NCI-H748 (cell line): ENCODE results near the gene MAP6.

Source experiments
- DNase-seq: peaks from one replicate; lab custom pipeline; 2025; ENCODE audit not compliant: unreplicated experiment; lab: John Stamatoyannopoulos, UW

Gene MAP6

DNA sequence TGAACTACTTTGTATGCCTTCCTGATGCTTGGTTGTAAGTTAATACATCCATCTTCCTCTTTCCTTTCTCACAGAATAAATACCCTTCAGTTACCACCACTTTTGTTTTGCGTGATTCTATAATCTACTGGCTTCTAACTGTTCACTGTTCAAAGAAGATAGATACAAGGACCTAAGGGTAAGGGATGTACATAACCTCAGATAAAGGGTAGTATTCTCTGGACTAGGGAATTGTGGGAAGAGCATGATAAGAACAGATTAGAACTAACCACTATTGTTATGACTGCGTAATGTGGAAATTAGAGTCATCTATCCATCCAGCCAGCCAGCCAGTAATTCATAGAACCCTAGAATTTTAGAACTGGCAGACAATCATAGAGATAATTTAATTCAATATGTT lies 36.4 kb downstream of the MAP6 start:
- DNase-seq = no peak

DNA sequence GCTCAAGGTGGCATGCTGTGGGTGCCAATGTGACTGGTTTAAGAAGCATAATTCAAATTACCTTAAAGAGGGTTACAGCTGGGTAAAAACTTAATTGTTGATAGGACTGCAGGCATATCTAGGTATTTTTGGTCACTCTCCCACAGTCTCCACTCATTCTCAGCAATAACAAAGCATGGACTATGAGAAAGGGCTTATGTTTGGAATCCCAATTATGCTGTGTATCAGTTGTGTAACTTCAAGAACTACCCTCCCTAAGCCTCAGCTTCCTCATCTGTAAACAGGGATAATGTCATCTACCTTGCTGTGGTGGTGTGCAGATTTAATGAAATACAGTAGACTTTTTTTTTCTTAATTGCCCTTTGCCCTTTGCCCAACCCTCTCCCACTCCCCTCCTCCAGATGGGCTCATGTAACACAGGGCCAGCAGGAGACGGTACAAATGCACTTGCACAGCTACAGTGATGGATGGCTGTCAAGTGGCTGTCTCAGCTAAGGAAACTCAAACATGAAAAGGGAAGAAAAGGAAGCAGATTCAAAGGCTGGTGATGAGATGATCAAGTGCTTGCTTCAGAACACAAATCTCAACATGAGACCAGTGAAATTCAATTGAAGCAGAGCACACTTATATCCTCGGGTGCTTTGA lies 37.6 kb downstream of the MAP6 start:
- DNase-seq = no peak

DNA sequence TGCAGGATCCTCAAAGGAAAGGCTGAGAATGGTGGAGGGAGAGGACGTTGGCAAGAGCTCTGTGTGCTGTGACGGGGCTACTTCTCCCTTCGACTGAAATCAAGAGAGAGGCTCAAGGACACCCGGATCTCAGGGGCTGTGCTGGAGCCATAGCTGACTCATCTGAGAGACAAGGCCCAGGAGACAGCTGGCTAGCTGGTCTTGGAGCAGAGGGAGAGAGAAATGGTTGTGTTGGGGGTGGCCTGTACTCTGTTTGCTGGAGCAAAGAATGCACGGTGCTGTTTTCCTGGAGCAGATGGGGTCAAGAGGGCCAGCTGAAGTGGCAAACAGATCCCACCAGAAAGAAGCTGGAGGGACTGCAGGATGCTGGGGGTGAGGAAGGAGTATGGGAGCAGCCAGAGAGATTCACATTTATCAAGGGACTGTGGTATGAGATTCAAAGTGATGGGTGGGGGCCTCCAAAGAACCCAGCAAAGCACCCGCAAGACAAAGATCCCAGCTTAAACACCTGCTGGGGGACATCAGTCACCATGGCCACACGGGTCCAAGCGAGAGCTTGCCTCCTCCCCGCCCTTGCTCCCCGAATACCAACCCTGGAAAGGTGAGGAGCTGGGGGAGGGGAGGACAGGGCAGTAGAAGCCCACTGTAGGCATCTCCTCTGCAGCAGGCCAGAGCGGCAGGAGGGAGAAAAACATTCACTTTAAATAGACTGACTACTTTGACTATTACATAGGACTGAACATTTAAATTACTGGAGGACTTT lies 40.8 kb downstream of the MAP6 start:
- DNase-seq = peak; percentile 47

DNA sequence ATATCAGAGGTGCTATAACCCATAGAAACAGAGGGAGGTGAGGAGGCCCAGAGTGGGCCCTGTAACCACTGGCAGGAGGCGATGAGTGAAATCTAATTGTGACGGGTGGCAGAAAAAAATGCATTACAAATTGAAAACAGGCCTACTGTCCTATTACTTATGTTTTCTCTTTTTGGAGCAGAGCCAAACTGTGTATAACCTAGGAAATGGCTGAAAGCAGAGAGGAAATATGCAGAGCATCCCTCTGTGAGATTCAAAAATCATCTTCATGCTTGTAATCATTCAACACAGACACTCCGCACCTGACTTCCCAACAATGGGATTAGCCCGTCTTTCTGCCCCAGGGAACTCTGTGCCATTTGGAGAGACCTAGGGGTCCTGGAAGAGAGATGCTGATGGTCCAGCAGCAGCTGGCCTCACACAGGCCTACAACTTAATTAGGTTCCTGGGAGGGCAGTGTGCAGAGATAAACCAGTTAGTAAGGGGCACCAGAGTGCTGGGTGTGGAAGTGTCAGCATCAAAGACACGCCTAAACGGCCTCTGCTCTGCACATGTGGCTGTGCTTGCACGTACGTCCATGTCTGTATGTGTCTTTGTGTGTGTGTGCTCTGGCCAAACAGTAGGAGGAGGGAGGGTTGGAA lies 41.8 kb downstream of the MAP6 start:
- DNase-seq = peak; percentile 87

DNA sequence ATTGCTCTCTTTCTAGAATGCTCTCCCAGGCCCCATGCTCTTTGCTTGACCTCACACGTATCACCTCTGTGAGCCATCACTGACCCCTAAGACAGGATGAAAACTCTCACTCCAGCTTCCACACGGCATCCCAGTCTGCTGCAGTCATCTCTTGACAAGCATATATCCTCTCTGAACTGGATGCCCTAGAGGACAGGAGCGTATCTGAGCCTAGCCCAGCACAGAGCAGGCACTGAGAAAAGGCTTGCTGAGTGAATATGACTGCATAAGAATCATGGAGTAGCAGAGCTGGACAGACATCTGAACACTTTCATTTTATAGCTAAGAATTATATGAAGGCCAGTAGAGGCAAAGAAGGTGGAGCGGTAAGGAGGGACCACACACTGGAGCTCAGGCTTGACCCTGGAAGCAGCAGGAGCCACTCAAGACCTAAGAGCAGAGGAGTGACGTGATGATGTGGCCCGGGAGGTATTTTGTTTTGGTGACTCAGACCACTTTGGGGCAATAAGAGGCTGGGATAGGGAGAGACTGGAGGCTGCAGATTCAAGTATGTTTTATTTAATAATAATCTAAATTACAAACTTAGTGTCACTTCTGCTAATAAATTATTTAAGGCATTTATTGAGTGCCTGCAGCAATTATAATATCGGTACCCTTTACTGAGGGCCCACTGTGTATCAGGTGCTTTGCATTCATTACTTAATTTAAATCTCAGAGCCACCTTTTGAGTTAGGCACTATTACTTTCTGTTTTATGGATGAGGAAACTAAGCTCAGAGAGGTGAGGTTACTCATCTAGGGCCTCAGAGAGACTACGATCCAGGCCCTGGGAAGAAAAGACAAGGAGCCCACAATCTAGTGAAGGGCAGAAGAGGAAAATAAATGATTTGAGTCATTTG lies 42.6 kb downstream of the MAP6 start:
- DNase-seq = no peak

DNA sequence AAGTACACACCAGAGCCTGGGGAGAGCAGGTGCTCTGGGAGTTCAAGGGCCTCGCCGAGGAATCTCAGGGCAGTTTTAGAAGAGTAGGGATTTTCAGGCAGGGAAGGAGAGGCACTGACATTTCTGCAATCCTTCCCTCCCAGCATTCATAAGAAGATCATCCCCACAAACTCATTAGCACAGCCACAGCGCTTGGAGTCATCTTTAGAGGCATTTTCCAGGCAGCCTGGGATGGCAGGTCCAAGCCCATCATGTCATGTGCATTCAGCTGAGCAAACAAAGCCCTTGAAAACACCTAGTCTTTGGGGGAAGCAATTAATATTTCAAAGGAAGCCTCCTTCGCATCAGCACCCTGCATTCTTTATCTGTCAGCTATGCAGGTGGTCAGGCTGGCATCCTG lies 43.8 kb downstream of the MAP6 start:
- DNase-seq = peak; percentile 97

DNA sequence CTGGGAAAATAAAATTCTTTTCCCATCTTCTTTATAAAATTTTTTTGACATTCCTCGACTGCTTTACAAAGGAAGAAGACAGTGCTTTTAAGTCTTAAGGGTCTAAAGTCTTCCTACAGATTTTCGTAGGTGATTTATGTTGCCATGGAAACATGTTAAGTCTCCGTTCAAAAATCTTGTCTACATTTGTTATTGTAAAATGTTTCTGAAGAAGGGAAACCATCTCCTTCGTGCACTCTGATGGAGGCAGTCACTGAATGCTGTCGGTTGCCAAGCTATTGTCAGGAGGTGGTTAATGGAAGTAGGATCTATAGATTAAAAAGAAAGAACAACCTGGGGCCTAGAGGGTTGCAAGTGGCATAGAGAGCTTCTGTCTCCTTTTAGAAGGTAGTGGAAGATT lies 52.6 kb downstream of the MAP6 start:
- no peak for DNase-seq

DNA sequence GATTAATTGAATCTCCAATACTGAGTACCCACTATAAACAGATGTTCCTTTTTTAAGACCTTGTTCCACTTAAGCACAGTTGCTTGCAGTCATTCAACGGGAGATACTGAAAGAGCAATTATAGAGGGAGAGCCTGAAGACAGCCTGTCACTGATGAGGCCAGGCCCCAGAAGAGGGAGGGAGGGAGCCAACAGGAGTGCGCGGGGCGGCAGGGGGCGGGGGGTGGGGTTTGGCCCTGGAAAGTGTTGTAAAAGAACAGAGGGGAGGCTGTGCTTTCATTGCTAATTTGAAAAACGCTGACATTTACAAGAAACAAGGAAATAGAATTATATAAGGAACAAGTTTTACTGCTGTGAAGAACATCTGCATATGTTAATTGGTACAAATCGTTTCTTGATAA lies 53.1 kb downstream of the MAP6 start:
- DNase-seq = no peak

DNA sequence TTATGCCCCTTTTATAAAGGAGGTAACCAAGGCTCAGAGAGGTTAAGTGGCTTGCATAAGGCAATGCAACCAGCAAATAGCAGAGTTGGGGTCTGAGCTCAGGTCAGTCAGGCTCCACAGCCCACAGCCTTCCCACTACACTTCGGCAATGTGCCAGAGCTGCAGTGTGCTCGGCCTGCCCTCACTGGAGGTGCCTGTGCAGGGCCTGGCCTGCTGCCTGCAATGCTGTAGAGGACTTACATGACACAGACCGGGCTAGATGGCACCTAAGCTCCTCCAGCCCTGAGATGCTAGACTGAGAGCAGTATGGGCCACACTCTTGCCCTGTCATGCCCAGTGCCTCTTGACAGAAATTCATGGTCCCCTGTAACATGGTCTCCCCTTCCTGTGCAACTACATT lies 57.0 kb downstream of the MAP6 start:
- no peak for DNase-seq

DNA sequence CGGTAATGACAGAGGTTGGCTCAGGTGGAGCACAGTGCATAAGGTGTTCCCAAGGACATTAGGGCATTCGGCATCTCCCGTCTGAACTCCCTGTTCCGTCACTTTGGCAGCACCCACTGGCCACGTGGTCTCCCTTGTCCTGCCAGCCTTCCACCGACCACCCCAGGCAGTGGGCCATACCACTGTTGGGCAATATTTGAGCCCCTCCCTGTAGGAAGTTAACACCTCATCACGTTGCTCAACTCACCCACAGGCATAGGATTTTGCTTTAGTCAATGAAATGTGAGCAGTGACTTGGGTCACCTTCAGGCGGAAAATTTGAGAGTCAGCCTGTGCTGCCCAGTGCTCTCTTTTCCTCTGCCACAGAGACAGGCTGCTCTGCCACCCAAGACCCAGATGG lies 62.7 kb downstream of the MAP6 start:
- no peak for DNase-seq

DNA sequence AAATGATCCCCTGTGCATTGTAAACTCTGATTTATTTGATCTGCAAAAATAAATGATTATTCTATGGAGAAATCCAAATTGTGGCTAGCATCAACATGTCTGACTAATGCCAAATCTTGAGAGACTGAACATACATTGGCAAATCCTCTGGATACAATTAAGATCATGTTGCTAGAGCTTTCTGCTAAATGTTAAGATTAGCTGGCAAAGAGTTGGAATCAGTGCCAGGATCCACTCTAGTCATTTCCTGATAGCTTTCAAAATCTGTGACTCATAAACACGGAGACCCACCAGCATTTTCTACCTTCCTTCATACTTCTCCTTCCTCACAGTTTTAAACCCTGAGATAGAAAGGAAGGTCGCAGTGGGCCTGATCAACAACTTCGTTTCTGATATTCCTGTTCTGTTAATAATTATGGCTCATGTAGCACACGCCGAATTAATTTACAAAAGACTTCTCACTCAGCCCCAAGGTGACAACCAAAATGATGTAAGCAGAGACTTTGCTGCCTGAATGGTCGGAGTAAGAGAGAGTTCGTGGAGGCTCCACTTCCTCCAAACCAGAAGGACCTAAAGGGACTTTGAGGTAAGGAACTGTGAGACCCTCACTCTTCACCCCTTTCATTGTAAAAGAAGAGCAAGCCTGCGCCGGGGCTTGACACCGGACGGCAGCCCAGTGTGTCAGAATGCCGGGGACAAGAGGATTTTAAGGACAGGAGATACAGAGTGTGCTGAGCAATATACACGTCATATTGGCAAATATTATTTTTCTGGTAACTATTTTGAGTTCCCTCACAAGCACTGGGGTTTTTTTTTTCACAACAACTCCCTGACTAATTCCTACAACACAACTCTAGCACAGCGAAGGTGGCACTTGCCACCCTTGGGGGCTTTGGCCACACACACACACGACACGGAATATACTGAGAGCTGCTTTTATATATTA lies 64.8 kb downstream of the MAP6 start:
- DNase-seq = no peak

DNA sequence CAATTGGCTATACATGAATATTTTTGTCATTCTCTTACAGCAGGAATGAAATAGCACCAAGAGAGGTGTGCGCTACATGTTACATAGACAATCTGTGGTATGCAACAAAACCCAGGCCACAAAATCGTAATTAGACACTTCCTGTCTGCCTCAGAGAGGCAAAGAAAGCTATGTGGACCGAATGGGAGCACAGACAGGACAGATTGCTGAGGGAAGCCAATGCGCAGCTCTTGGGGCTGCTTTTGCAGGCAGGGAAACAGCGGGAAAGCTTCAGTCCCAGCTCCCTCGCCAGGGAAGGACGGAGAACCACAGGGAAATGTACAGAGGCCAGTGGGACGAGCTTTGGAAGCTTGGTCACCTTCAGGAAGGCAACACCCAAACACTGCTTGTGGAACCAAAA lies 65.9 kb downstream of the MAP6 start:
- no peak for DNase-seq

DNA sequence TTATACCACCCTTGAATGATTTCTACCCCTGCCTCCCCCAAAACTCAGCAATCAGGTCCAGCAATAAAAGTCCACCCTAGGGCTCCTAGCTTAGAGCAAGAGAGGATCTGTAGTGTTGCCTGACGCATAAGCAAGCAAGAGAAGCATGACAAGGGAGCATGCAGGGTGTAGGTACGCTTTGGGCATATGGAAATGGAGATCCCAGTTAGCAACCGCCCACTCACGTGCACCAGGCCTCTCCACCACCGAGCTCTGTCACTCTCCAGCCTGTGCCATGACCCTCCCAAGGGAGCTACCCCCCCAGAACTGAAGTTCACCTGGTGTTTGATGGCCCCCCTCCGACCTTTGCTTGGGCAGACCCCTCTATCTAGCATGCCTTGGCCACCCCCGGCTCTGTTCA lies 67.3 kb downstream of the MAP6 start:
- no peak for DNase-seq

DNA sequence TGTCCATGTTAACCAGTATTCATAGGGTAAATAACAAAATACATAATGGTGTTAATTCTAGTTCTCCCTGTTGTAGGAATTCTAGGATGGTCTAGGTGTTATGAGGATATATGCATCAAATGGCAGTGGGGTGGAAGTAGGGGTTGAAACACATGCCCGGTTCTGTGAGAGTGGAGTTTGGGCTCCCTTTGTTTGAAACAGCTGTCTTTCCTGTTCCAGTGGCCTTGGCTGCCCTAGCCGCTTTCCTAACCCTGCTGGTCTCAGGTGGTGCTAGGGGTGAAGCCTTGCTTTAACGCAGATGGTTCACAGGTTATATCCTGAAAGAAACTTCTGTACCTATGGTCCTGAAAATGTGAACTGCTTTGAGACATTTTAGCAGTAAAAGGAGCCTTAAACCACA lies 68.5 kb downstream of the MAP6 start:
- DNase-seq = no peak

DNA sequence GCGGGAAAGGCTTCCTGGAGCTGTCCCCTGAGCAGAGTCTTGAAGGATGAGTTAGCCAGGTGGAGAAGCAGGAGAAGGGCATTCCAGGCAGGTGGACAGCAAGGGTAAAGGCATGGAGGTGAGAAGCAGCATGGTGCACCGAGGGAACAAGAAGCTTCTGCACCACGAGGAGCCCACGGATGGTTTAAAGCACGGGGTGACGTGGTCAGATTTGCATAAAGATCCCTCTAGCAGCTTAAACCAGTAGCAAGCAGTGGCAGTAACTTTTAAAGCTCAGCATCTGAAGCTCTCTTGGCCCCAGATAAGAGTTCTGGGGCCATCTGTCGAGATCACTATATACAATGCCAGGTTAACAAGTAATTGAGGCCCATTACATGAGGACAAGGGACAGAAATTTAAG lies 69.9 kb downstream of the MAP6 start:
- DNase-seq = no peak

DNA sequence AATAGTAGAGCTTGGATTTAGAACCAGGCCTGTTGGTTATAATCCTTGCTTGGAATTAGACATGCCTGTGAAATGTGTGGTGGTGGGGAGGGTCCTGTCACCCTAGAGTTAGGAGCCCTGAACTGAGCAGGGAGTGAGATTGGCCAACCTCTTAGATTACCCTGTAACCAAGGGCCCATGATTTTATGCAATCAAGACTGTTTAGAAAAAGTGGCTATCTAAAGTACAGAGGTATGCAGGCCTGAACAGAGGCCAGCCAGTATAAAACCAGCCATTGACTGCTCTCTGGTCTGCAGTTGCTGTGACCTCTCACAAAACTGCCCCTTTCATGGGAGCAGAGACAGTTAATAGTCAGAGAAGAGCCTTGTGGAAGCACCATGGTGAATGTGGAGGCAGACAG lies 70.6 kb downstream of the MAP6 start:
- DNase-seq = no peak

DNA sequence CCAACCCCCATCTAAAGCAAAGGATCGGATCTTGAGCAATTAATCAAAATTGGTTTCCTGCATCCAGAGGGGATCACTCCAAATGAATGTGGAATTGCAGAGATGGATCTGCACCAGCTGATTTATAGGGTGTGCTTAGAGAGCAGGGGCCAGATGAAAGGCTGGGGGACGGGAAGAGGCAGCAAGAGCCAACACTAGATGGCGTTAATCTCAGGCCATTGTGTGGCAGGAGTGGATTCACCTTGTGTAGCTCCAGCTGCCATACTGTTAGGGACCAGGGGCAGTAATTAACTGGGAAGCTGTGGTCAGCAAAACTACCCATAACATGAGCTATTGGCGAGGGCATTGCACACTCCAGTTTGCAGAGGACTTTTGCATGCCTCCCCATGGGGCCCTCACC lies 71.2 kb downstream of the MAP6 start:
- DNase-seq = peak; percentile 81

DNA sequence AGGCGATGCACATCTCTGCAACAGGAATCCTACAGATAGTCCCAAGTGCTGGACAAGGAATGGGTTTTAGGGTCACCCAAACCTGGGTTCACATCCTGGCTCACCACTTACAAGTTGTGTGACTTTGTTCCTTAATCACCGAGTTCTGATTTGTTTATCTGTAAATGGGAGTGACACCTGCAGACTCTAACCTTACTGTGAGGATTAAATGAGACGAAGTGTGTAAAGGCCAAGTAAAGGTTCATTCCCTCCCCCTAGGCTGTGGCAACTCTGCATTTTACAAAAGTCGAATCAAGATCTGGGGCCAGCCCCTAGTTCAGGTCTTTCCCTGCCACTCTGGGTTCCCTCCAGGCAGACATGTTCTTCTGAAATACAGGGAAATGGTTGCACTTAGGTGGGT lies 71.9 kb downstream of the MAP6 start:
- DNase-seq = no peak

DNA sequence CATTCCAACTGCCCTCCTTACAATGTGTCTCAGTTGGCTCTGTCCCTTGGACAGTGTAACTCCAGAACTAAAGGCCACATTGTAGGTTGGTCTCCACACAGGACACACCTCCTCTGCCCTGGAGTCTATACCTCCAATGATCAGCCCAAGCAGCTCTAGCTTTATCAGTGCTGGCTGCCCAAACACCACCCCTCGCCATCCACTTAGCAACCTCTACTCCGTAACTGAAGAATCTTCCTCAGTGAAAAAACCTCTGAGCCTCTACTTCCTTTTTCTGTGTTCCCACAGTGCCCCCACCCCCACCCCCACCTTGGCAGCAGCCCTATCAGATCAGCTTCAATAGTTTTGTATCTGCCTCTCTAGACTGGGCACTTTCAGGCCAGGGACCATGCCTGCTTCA lies 73.4 kb downstream of the MAP6 start:
- DNase-seq = no peak

DNA sequence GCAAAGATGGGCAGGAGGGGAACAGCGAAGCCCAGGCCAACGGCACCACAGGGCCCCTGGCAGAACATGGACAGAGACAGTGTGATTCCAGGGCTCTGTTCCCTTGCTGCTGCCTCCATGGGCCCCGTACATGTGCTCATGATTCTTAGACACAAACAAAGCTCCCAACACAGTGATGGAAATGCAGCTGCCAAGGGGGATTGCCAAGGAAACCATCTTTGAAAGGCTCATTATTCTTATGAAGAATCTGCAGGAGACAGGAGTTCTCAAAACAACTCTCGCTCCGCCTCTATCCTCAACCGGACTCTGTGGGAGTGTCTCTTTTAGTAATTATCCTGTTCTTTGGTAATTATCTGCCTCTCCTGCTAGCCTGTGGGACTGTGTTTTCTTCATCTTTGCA lies 74.6 kb downstream of the MAP6 start:
- peak; percentile 48 for DNase-seq
